Loucy (cell line): ENCODE data around the gene CHAF1B.

Source experiments
- H2AFZ ChIP-seq: fragments of 200-600 bp; sonication (generic); 2 replicates; pipeline ENCODE4 v1.6.0; 2016; ENCODE audit warnings: antibody characterized with exemption, mild to moderate bottlenecking, low read length, moderate library complexity
- H3F3A ChIP-seq: fragments of 200-600 bp; 2 replicates; pipeline ENCODE4 v1.6.0; 2016; ENCODE audit warnings: antibody characterized with exemption, low read depth, mild to moderate bottlenecking
- H3K27me3 ChIP-seq: fragments of 200-600 bp; sonication (generic); 2 replicates; pipeline ENCODE4 v1.6.1; 2014; ENCODE audit warnings: low read length, mild to moderate bottlenecking; ENCODE audit not compliant: insufficient read depth, poor library complexity, severe bottlenecking
- H3K36me3 ChIP-seq: fragments of 200-600 bp; sonication (generic); 2 replicates; pipeline ENCODE4 v1.6.1; 2016; ENCODE audit warnings: low read length; ENCODE audit not compliant: insufficient read depth
- H3K4me1 ChIP-seq: fragments of 200-600 bp; sonication (generic); 2 replicates; pipeline ENCODE4 v1.5.1; 2014; ENCODE audit warnings: low read length, mild to moderate bottlenecking; ENCODE audit not compliant: insufficient read depth, poor library complexity, severe bottlenecking
- H3K4me2 ChIP-seq: fragments of 200-600 bp; sonication (generic); 2 replicates; pipeline ENCODE4 v1.6.0; 2014; ENCODE audit warnings: antibody characterized with exemption, low read length, low read depth, mild to moderate bottlenecking; ENCODE audit not compliant: poor library complexity, severe bottlenecking
- H3K4me3 ChIP-seq: fragments of 200-600 bp; sonication (generic); 2 replicates; pipeline ENCODE4 v1.5.1; 2014; ENCODE audit warnings: low read length, mild to moderate bottlenecking, mixed read lengths; ENCODE audit not compliant: poor library complexity, severe bottlenecking
- H3K79me2 ChIP-seq: fragments of 200-600 bp; sonication (generic); 2 replicates; pipeline ENCODE4 v1.6.1; 2014; ENCODE audit warnings: low read length; ENCODE audit not compliant: insufficient read depth
- H3K9ac ChIP-seq: fragments of 200-600 bp; sonication (generic); 2 replicates; pipeline ENCODE4 v1.6.0; 2014; ENCODE audit warnings: mild to moderate bottlenecking, low read depth, low read length, moderate library complexity; ENCODE audit not compliant: poor library complexity, severe bottlenecking
- H3K9me2 ChIP-seq: fragments of 200-600 bp; sonication (generic); replicated peaks from 2 replicates; pipeline ENCODE4 v1.6.1; 2016; ENCODE audit warnings: low read depth, low read length, mixed read lengths
- H3K9me3 ChIP-seq: fragments of 200-600 bp; sonication (generic); 2 replicates; pipeline ENCODE4 v1.6.1; 2014; ENCODE audit warnings: mild to moderate bottlenecking, antibody characterized with exemption, low read length, low read depth; ENCODE audit not compliant: insufficient read depth
- H4K20me1 ChIP-seq: fragments of 200-600 bp; sonication (generic); 2 replicates; pipeline ENCODE4 v1.6.0; 2014; ENCODE audit warnings: antibody characterized with exemption, low read length, mild to moderate bottlenecking; ENCODE audit not compliant: insufficient read depth, poor library complexity, severe bottlenecking
- CTCF ChIP-seq: fragments of 200-600 bp; sonication (generic); conservative IDR thresholded peaks from 2 replicates; pipeline ENCODE4 v1.5.1; 2014; ENCODE audit warnings: mild to moderate bottlenecking, antibody characterized with exemption, low read length
- EZH2phosphoT487 ChIP-seq: fragments of 200-600 bp; IDR thresholded peaks from 2 replicates; pipeline ENCODE4 v1.6.1; 2018; ENCODE audit warnings: antibody characterized with exemption, mild to moderate bottlenecking, moderate library complexity, borderline replicate concordance

CHAF1B gene

GRCh38 chr21:36344931-36345330 lies 40.3 kb upstream of the CHAF1B start:
- TF ChIP-seq CTCF, result no peak
- TF ChIP-seq EZH2phosphoT487, result no peak
- Histone ChIP-seq H2AFZ (no peak overlapping the region), H4K20me1 (no peaks in the 10 kb centered on the region), H3F3A (no peaks in the 10 kb centered on the region), H3K9ac (no peak overlapping the region), H3K4me1 (no peaks in the 10 kb centered on the region), H3K79me2 (no peaks in the 10 kb centered on the region), H3K9me3 (no peaks in the 10 kb centered on the region), H3K27me3 (no peaks in the 10 kb centered on the region), H3K4me2 (no peak overlapping the region), H3K4me3 (no peak overlapping the region), H3K9me2 (no peaks in the 10 kb centered on the region), H3K36me3 (peaks cover 91% of the 10 kb centered on the region; the same call in 1 of the 2 replicates)

DNA sequence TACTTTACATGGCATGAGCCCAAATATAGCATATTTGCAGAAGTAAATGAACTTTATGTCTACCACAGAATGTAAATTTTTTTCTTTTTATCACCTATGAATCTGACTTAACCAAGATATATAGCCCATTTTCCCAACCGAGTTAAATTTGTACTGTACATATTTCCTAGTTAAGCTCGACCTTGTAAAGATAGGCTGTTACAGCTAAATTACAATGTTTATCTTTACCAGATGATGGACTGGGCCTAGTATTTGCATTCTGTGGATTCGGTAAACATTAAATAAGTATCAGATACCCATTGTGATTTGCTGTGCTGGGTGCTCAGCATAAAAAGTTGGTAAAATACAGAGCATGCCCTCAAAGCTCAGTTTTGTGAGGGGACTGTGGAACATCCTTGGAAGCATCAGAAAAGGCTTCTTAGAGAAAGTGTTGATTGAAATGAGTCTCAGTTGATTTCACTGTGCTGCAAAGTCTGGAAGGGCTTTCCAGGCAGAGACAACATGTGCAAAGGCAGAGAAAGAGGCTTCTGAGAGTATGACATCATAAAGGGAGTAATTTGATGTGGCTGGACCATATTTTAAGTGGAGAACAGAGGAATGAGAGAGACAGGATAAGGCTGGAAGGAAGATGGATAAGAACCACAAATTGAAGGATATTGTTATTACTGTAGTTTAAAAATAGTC lies 37.8 kb upstream of the CHAF1B start:
- H3K9ac ChIP-seq, result no peak overlapping the region
- no peaks in the 10 kb centered on the region for H3K4me1 ChIP-seq
- TF ChIP-seq EZH2phosphoT487 (no peak), CTCF (no peak)
- H4K20me1 ChIP-seq, result no peaks in the 10 kb centered on the region
- H3F3A ChIP-seq, result no peaks in the 10 kb centered on the region
- no peak overlapping the region for H2AFZ ChIP-seq
- H3K79me2 ChIP-seq, result no peaks in the 10 kb centered on the region
- H3K36me3 ChIP-seq, result peaks cover 89% of the 10 kb centered on the region; the same call in 1 of the 2 replicates
- H3K9me3 ChIP-seq, result no peaks in the 10 kb centered on the region
- H3K4me2 ChIP-seq, result no peak overlapping the region
- H3K9me2 ChIP-seq, result no peaks in the 10 kb centered on the region
- H3K27me3 ChIP-seq, result no peaks in the 10 kb centered on the region
- no peak overlapping the region for H3K4me3 ChIP-seq

DNA sequence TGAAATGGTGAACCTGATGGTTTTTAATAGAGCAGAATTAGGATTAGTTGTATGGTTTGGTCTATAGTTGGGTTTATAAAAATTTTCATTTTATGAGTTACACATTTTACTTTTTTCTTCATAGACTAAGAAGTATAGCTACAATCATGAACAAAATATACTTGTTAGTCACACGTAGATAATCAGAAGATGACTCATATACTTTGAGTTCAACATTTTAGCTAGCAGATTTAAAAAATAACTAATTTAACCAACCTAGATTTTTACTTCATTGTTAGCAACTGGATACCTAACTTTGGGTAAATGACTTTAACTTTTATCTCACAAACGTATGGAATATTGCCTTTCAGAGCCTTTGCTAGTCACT lies 37.2 kb upstream of the CHAF1B start:
- H3K27me3 ChIP-seq, result no peaks in the 10 kb centered on the region
- no peaks in the 10 kb centered on the region for H3F3A ChIP-seq
- TF ChIP-seq CTCF (no peak), EZH2phosphoT487 (no peak)
- no peaks in the 10 kb centered on the region for H3K9me2 ChIP-seq
- no peaks in the 10 kb centered on the region for H3K4me1 ChIP-seq
- H2AFZ ChIP-seq, result no peak overlapping the region
- H3K9ac ChIP-seq, result no peak overlapping the region
- no peaks in the 10 kb centered on the region for H4K20me1 ChIP-seq
- H3K79me2 ChIP-seq, result no peaks in the 10 kb centered on the region
- peaks cover 91% of the 10 kb centered on the region; the same call in 1 of the 2 replicates for H3K36me3 ChIP-seq
- H3K9me3 ChIP-seq, result no peaks in the 10 kb centered on the region
- no peak overlapping the region for H3K4me2 ChIP-seq
- H3K4me3 ChIP-seq, result no peak overlapping the region
